Neutrophil (primary cell): ENCODE data around the gene ADAM15.

ENCODE experiments used
- H3K27ac ChIP-seq: fragments of 200-600 bp; sonication (generic); 2 replicates; pipeline ENCODE4 v1.5.1; 2016; ENCODE audit warnings: mild to moderate bottlenecking, moderate library complexity
- H3K27me3 ChIP-seq: fragments of 200-600 bp; sonication (generic); 2 replicates; pipeline ENCODE4 v1.6.0; 2016; ENCODE audit warnings: mild to moderate bottlenecking
- H3K36me3 ChIP-seq: fragments of 200-600 bp; sonication (generic); 2 replicates; pipeline ENCODE4 v1.5.1; 2017
- H3K4me1 ChIP-seq, 2 experiments: fragments of 200-600 bp in 1 of 2; sonication (generic) in 1 of 2; 1 replicate in 1 of 2; 2 replicates in 1 of 2; pipeline versions ENCODE4 v1.5.1 to v1.6.1; 2013 to 2016; ENCODE audit warnings: low read depth in 1 of 2, low read length in 1 of 2, mild to moderate bottlenecking in 1 of 2, moderate library complexity in 1 of 2; ENCODE audit not compliant: control insufficient read depth in 1 of 2, insufficient read depth in 1 of 2
- H3K4me3 ChIP-seq, 2 experiments: fragments of 200-600 bp in 1 of 2; sonication (generic) in 1 of 2; 1 replicate in 1 of 2; 2 replicates in 1 of 2; pipeline ENCODE4 v1.5.1; 2013 to 2016; ENCODE audit warnings: low read depth in 1 of 2, low read length in 1 of 2, mild to moderate bottlenecking in 1 of 2, moderate library complexity in 1 of 2
- H3K9me3 ChIP-seq: fragments of 200-600 bp; sonication (generic); 2 replicates; pipeline ENCODE4 v1.5.1; 2016
- CTCF ChIP-seq: fragments of 200-600 bp; sonication (generic); IDR thresholded peaks from 2 replicates; pipeline ENCODE4 v1.5.1; 2016; ENCODE audit warnings: antibody characterized with exemption

ADAM15 gene

GRCh38 chr1:155086856-155087535, 35.9 kb downstream of the ADAM15 start:
- no peaks in the 10 kb centered on the region for H3K36me3 ChIP-seq
- no peak overlapping the region for H3K27ac ChIP-seq

GRCh38 chr1:155091071-155092051, 40.2 kb downstream of the ADAM15 start:
- Histone ChIP-seq H3K36me3 (no peaks in the 10 kb centered on the region), H3K27ac (no peak overlapping the region), H3K4me3 (no peak overlapping the region), H3K9me3 (no peaks in the 10 kb centered on the region), H3K27me3 (peaks cover 18% of the 10 kb centered on the region), H3K4me1 (peaks cover 0 to 5% of the 10 kb centered on the region in 2 experiments)
- TF ChIP-seq CTCF, result peak; percentile 97

More at GRCh38 chr1:155086856-155087535, 35.9 kb downstream of the ADAM15 start:
- Histone ChIP-seq H3K4me1 (peaks cover 32 to 41% of the 10 kb centered on the region in 2 experiments), H3K9me3 (no peaks in the 10 kb centered on the region), H3K27me3 (peaks cover 26% of the 10 kb centered on the region), H3K4me3 (no peak overlapping the region)
- TF ChIP-seq CTCF, result no peak

GRCh38 chr1:155092131-155092530, 41.0 kb downstream of the ADAM15 start:
- peaks cover 20% of the 10 kb centered on the region for H3K27me3 ChIP-seq
- no peak overlapping the region for H3K4me3 ChIP-seq
- H3K27ac ChIP-seq, result no peak overlapping the region
- no peak for TF ChIP-seq CTCF
- no peaks in the 10 kb centered on the region for H3K36me3 ChIP-seq
- peaks cover 0 to 5% of the 10 kb centered on the region in 2 experiments for H3K4me1 ChIP-seq
- H3K9me3 ChIP-seq, result no peaks in the 10 kb centered on the region

- TF ChIP-seq CTCF, result no peak
- H3K4me3 ChIP-seq, result no peak overlapping the region
- H3K27me3 ChIP-seq, result peaks cover 20% of the 10 kb centered on the region
- H3K27ac ChIP-seq, result no peak overlapping the region
- H3K4me1 ChIP-seq, result peaks cover 0 to 5% of the 10 kb centered on the region in 2 experiments
- H3K36me3 ChIP-seq, result no peaks in the 10 kb centered on the region
- H3K9me3 ChIP-seq, result no peaks in the 10 kb centered on the region
Observed at GRCh38 chr1:155092641-155093040, 41.5 kb downstream of the ADAM15 start.

- Histone ChIP-seq H3K4me1 (peaks cover 0 to 5% of the 10 kb centered on the region in 2 experiments), H3K4me3 (no peak overlapping the region), H3K9me3 (no peaks in the 10 kb centered on the region), H3K27ac (no peak overlapping the region), H3K36me3 (no peaks in the 10 kb centered on the region), H3K27me3 (peaks cover 20% of the 10 kb centered on the region)
- no peak for TF ChIP-seq CTCF
Observed at GRCh38 chr1:155093911-155094621, 43.0 kb downstream of the ADAM15 start.
